ENCODE measurements around the gene MEX3A. TPM values are rescaled to one million over a fixed set of nuclear protein-coding genes. Genes with fewer than 3 reads are reported as not detected.

MEX3A gene
- total RNA-seq, 1 experiment from 2014 or later = 68.0 TPM

DNA sequence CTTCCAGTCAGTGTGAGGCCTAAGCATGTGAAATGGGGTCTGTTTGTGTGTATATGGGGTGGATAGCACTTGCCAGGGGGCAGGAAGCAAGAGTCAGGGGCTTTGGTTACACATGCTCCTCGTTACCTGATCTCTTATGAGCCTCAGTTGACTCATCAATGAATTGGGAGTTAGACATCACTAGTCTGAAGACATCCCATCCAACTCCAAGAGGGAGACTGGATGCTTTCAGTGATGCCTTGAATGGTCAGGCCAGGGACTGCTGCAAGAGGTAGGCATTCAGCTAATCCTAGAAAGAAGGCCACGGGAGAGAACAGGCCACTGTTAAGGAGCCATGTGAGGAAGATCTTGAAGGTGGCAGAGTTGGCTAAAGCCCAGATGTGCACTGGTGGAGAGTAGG, 15.0 kb downstream of the MEX3A start:
- Histone ChIP-seq H4K5ac (ENCODE audit: insufficient read length, low read depth, low read length) (no peak overlapping the region), H3K79me2 (ENCODE audit: insufficient read depth, low read length) (no peaks in the 10 kb centered on the region)

More for the DNA sequence above, 15.0 kb downstream of the MEX3A start:
- H3K23ac ChIP-seq (ENCODE audit: insufficient read length, low read depth, low read length) = no peak overlapping the region
- H3K23me2 ChIP-seq (ENCODE audit: insufficient read length, low read depth, low read length, poor library complexity, severe bottlenecking) = no peaks in the 10 kb centered on the region
- H3T11ph ChIP-seq (ENCODE audit: low read length) = no peak overlapping the region
- H2AK5ac ChIP-seq (ENCODE audit: insufficient read length, low read length) = no peak overlapping the region
- Mint-ChIP-seq H3K27ac (0 out of 7 replicates have a peak overlapping the region, but pooled peaks of 2 of the 3 experiments have one; percentile 3 to 16), H3K4me3 (no peak overlapping the region), H3K9me3 (no peaks in the 10 kb centered on the region), H3K27me3 (ENCODE audit: low read depth) (no peaks in the 10 kb centered on the region; the same call in none of the 2 replicates), H3K36me3 (ENCODE audit: insufficient read depth in 1 of 3, low read depth in 3 of 3) (peaks cover 4 to 27% (median 24%) of the 10 kb centered on the region in 3 experiments; a peak in 6 of 7 replicates), H3K4me1 (peaks cover 39 to 59% of the 10 kb centered on the region in 2 experiments)
- H4K91ac ChIP-seq (ENCODE audit: insufficient read length, low read depth, low read length) = no peak overlapping the region
- no peak overlapping the region for H2BK12ac ChIP-seq (ENCODE audit: insufficient read length, low read depth, low read length)
- no peak overlapping the region for H2BK20ac ChIP-seq (ENCODE audit: low read depth, low read length, poor library complexity, severe bottlenecking)
- peaks cover under 1% of the 10 kb centered on the region; the same call in 1 of the 2 replicates for H3K4me1 ChIP-seq (ENCODE audit: insufficient read depth, low read length)
- H2BK15ac ChIP-seq (ENCODE audit: low read depth, low read length) = no peak overlapping the region
- no peak for DNase-seq
- H3K4me2 ChIP-seq (ENCODE audit: insufficient read depth, insufficient read length, low read length) = no peak overlapping the region
- no peak overlapping the region for H3K14ac ChIP-seq (ENCODE audit: insufficient read depth, low read length)
- H2AFZ ChIP-seq (ENCODE audit: low read length) = no peak overlapping the region
- H4K8ac ChIP-seq (replicated peaks; ENCODE audit: insufficient read length, low read depth, low read length) = no peak overlapping the region
- H2BK120ac ChIP-seq (ENCODE audit: low read depth, low read length, poor library complexity, severe bottlenecking) = no peak overlapping the region
- H3K9me3 ChIP-seq (ENCODE audit: control insufficient read depth, low read depth, low read length) = no peaks in the 10 kb centered on the region
- H3K18ac ChIP-seq (ENCODE audit: insufficient read length, low read depth, low read length) = no peak overlapping the region
- no peak overlapping the region for H3K4ac ChIP-seq (ENCODE audit: low read depth, low read length)
- no peak overlapping the region for H2BK5ac ChIP-seq (ENCODE audit: insufficient read length, low read length)
- no CpG with 5 or more reads among the region's 2 CpGs for WGBS (ENCODE audit: extremely low coverage, insufficient read length, low lambda C conversion rate)
- no peak overlapping the region for H3K56ac ChIP-seq (ENCODE audit: insufficient read length, low read depth, low read length)
- no peaks in the 10 kb centered on the region for H3K79me1 ChIP-seq (ENCODE audit: insufficient read depth, low read depth, low read length, poor library complexity, severe bottlenecking)
- no peaks in the 10 kb centered on the region for H4K20me1 ChIP-seq (ENCODE audit: control insufficient read depth, insufficient read depth, insufficient read length)
- no peak overlapping the region for H3K9ac ChIP-seq (ENCODE audit: extremely low read depth, insufficient read length, low read length)
- TF ChIP-seq, protein P1, sequence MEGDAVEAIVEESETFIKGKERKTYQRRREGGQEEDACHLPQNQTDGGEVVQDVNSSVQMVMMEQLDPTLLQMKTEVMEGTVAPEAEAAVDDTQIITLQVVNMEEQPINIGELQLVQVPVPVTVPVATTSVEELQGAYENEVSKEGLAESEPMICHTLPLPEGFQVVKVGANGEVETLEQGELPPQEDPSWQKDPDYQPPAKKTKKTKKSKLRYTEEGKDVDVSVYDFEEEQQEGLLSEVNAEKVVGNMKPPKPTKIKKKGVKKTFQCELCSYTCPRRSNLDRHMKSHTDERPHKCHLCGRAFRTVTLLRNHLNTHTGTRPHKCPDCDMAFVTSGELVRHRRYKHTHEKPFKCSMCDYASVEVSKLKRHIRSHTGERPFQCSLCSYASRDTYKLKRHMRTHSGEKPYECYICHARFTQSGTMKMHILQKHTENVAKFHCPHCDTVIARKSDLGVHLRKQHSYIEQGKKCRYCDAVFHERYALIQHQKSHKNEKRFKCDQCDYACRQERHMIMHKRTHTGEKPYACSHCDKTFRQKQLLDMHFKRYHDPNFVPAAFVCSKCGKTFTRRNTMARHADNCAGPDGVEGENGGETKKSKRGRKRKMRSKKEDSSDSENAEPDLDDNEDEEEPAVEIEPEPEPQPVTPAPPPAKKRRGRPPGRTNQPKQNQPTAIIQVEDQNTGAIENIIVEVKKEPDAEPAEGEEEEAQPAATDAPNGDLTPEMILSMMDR (conservative IDR thresholded peaks at IDR 0.05) = no peak
- H3K27ac ChIP-seq (ENCODE audit: insufficient read length, low read depth, low read length) = no peak overlapping the region
- no peaks in the 10 kb centered on the region for H3K27me3 ChIP-seq (ENCODE audit: insufficient read depth, low read length)

All from H9 (cell line).